ENCODE data around the gene CEMP1. TPM values are rescaled to one million over a fixed set of nuclear protein-coding genes. Genes with fewer than 3 reads are reported as not detected.

CEMP1 gene
- total and polyA plus RNA-seq, 10 of the 15 experiments (the other 5 are each of a cell fraction or from before 2014, with no cell fraction given): 0.05 to 8.2 (median 1.5) TPM; not detected in 5

GRCh38 chr16:2483939-2484897, 47.0 kb downstream of the CEMP1 start:
- FAIRE-seq (no peak), DNase-seq (ENCODE audit: low read depth, low spot score) (no peak), ATAC-seq (no peak)
- ChIA-PET POLR2A (interaction anchor here (3.4 kb wide), 1 partner anchor 54 kb away, joined by 10 read pairs; the partner anchor contains the start of gene CCNF), CTCF (interaction anchor here (1.5 kb wide), 2 partner anchors 15 to 18 kb away, joined by 4 to 5 read pairs; no protein-coding TSS in a partner anchor), SMC1A (ENCODE audit: uncharacterized antibody, unreplicated experiment) (no interaction called here), RAD21 (ENCODE audit: unreplicated experiment) (interaction anchor here (3.8 kb wide), 1 partner anchor 54 kb away, joined by 21 read pairs; the partner anchor contains the start of gene CCNF)
- no TSS peak for BruUV-seq (replicated peaks)
- no peaks in the 10 kb centered on the region for H4K20me1 ChIP-seq (ENCODE audit: control insufficient read depth, insufficient read depth)
- no peak overlapping the region for H3K27ac ChIP-seq (ENCODE audit: control insufficient read depth, insufficient read depth)
- peaks cover 16% of the 10 kb centered on the region for H3K4me1 ChIP-seq (ENCODE audit: control insufficient read depth, insufficient read depth, low read length)
- WGBS (ENCODE audit: insufficient coverage, insufficient replicate concordance, low lambda C conversion rate, missing lambda C conversion rate): 83% methylated on average over 13 of the region's 16 CpGs
- no peak overlapping the region for H2AFZ ChIP-seq (ENCODE audit: control insufficient read depth, low read depth, low read length)
- in situ Hi-C loops (cut with MboI): no loop called here
- H3K4me2 ChIP-seq (ENCODE audit: control insufficient read depth, insufficient read depth): no peak overlapping the region
- no peaks in the 10 kb centered on the region for H3K79me2 ChIP-seq (ENCODE audit: control insufficient read depth, insufficient read depth, low read length)
- H3K36me3 ChIP-seq (ENCODE audit: control insufficient read depth in 2 of 2, insufficient read depth in 2 of 2, low read length in 1 of 2): no peaks in the 10 kb centered on the region
- no peak overlapping the region for H3K9ac ChIP-seq (ENCODE audit: control insufficient read depth, insufficient read depth, low read length)
- H3K27me3 ChIP-seq (replicated peaks in 1 of 2; ENCODE audit: control insufficient read depth in 2 of 2, insufficient read depth in 2 of 2, low read length in 1 of 2): no peaks in the 10 kb centered on the region
- H3K9me3 ChIP-seq (replicated peaks; ENCODE audit: control insufficient read depth, insufficient read depth, low read length): no peaks in the 10 kb centered on the region
- intact Hi-C loops (cut with micrococcal nuclease; ENCODE audit: unreplicated experiment): no loop called here
- no peak overlapping the region for H3K4me3 ChIP-seq
- no peak for TF ChIP-seq SMARCA5 (IDR thresholded peaks at IDR 0.05)
- TF ChIP-seq SKIL (IDR thresholded peaks at IDR 0.05; ENCODE audit: low read depth, poor library complexity, severe bottlenecking): no peak
- no peak for TF ChIP-seq CBX3 (IDR thresholded peaks at IDR 0.05; ENCODE audit: borderline replicate concordance, low read depth)
- no peak for TF ChIP-seq CBX5 (IDR thresholded peaks at IDR 0.05; ENCODE audit: low read depth)
- TF ChIP-seq NFYB (IDR thresholded peaks at IDR 0.05; ENCODE audit: insufficient read depth, low read depth, low read length): no peak
- TF ChIP-seq ZNF687 (IDR thresholded peaks at IDR 0.05): no peak
- TF ChIP-seq FOXM1 (IDR thresholded peaks at IDR 0.05; ENCODE audit: low read depth, low read length): no peak
- no peak for TF ChIP-seq ZBTB40 (IDR thresholded peaks at IDR 0.05; ENCODE audit: borderline replicate concordance)
- TF ChIP-seq ESRRA (IDR thresholded peaks at IDR 0.05; ENCODE audit: low read length): no peak
- TF ChIP-seq TBL1XR1 (IDR thresholded peaks at IDR 0.05; ENCODE audit: low read depth, low read length): no peak
- no peak for TF ChIP-seq ETV6 (conservative IDR thresholded peaks at IDR 0.05 in 1 of 2, IDR thresholded peaks at IDR 0.05 in 1 of 2; ENCODE audit: borderline replicate concordance in 1 of 2, low read depth in 1 of 2)
